Keratinocyte (primary cell): ENCODE measurements around the gene ACTN4.

ENCODE experiments used
- CTCF ChIP-seq, 3 experiments: IDR thresholded peaks in 1 of 3; conservative IDR thresholded peaks in 1 of 3; optimal IDR thresholded peaks in 1 of 3; 2 replicates in 2 of 3; 3 replicates in 1 of 3; pipeline versions ENCODE3 to v1.5.1; 2011; ENCODE audit warnings: low read length in 3 of 3, mild to moderate bottlenecking in 3 of 3, moderate library complexity in 2 of 3, control low read depth in 1 of 3, inconsistent platforms in 1 of 3; ENCODE audit not compliant: insufficient read depth in 2 of 3; ENCODE audit errors: extremely low read depth in 1 of 3
- EZH2 ChIP-seq: IDR thresholded peaks from one replicate; pipeline ENCODE4 v1.6.1; 2012; ENCODE audit warnings: inconsistent platforms, mild to moderate bottlenecking, low read length, moderate library complexity

GRCh38 chr19:38743394-38744297 lies 96.2 kb downstream of the ACTN4 start:
- TF ChIP-seq CTCF (optimal IDR thresholded peaks at IDR 0.05 in 1 of 3, IDR thresholded peaks at IDR 0.05 in 1 of 3, conservative IDR thresholded peaks at IDR 0.05 in 1 of 3; ENCODE audit: extremely low read depth in 1 of 3, insufficient read depth in 2 of 3, low read length in 3 of 3) (no peak), EZH2 (no peak)
